Measurements from ENCODE around the gene ABCC12.

ABCC12 gene

DNA sequence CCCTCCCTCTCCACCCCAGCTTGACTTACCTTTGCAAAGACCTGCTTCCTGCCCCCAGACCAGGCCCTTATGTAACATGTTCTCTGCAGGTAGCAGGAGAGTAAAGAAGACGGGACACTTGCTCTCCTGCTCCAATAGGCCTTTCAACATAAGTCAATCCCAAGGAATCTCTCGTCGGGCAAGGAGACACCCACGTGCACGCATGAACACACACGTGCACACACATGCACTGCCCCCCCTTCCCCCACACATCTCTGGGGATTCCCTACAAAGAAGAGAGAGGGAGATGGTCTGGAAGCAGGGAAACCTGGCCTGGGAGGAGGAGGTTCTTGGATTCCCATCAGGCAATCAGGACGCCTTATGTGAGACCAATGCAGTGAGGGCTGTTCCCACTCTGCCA, 41.4 kb downstream of the ABCC12 start:
- no peak for TF ChIP-seq FOXA1 (IDR thresholded peaks at IDR 0.05)
- TF ChIP-seq ARNT (IDR thresholded peaks at IDR 0.05), result no peak
- no peak for TF ChIP-seq LEF1 (IDR thresholded peaks at IDR 0.05; ENCODE audit: borderline replicate concordance)
- TF ChIP-seq NFRKB (IDR thresholded peaks at IDR 0.05), result no peak
- TF ChIP-seq SUZ12 (IDR thresholded peaks at IDR 0.05), result no peak
- no peak for TF ChIP-seq FOXM1 (IDR thresholded peaks at IDR 0.05; ENCODE audit: borderline replicate concordance)
- no peak for TF ChIP-seq BHLHE40 (IDR thresholded peaks at IDR 0.05; ENCODE audit: borderline replicate concordance)
- TF ChIP-seq, protein P1, sequence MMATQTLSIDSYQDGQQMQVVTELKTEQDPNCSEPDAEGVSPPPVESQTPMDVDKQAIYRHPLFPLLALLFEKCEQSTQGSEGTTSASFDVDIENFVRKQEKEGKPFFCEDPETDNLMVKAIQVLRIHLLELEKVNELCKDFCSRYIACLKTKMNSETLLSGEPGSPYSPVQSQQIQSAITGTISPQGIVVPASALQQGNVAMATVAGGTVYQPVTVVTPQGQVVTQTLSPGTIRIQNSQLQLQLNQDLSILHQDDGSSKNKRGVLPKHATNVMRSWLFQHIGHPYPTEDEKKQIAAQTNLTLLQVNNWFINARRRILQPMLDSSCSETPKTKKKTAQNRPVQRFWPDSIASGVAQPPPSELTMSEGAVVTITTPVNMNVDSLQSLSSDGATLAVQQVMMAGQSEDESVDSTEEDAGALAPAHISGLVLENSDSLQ (IDR thresholded peaks at IDR 0.05), result no peak
- ChIA-PET POLR2A (no interaction called here), CTCF (no interaction called here)
- no peak for DNase-seq (ENCODE audit: extremely low spot score)

DNA sequence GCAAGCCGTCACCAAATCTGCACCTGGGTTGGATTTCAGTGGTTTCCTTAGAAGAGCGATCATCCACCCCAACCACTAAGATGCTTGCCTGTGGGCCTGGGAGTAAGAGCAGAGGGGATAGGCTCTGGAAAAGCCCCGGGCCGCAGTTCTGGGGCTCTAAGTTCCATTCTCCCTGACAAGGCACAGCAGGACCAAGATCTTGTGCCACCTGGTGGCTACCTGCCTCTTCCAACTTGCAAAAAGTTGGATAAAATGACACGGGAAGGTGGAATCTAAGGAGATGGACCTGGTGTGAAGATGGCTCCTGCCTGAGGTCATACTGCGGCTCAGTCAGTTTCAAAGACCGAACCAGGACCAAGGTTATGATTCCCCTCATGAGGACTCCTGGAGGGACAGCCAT, 42.3 kb downstream of the ABCC12 start:
- TF ChIP-seq SP1 (IDR thresholded peaks at IDR 0.05) (no peak), ARNT (IDR thresholded peaks at IDR 0.05) (no peak), BHLHE40 (IDR thresholded peaks at IDR 0.05; ENCODE audit: borderline replicate concordance) (no peak), NFRKB (IDR thresholded peaks at IDR 0.05) (no peak), TARDBP (IDR thresholded peaks at IDR 0.05) (no peak), ZNF384 (IDR thresholded peaks at IDR 0.05) (no peak), FOXK2 (IDR thresholded peaks at IDR 0.05) (no peak), HDGF (IDR thresholded peaks at IDR 0.05; ENCODE audit: borderline replicate concordance) (no peak), FOXM1 (IDR thresholded peaks at IDR 0.05; ENCODE audit: borderline replicate concordance) (no peak)
- TF ChIP-seq, protein P1 (IDR thresholded peaks at IDR 0.05), result no peak
- no peak for DNase-seq (ENCODE audit: extremely low spot score)
- POLR2A ChIA-PET, result no interaction called here
- CTCF ChIA-PET, result interaction anchor here (1.1 to 1.2 kb wide), 2 partner anchors 16 to 1075 kb away, joined by 4 to 5 read pairs; no protein-coding TSS in a partner anchor

DNA sequence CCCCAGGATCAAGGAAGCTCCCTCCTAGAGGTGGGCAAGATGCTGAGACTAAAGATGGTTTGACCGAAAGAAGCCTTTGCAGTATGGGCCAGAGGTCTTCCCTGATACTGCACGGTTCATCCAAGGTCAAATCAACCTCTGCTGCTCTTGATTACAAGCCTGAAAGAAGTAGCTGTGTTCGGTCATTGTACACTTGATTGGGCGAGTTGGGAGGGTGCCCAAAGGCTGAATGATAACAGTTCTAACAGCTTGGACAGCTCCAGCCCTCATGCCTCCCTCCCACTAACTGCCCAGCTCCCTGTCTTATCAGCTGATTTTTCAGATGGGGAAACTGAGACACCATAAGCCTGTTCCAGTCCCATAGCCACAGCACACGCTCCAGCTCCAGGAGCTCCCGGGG, 42.8 kb downstream of the ABCC12 start:
- ChIA-PET POLR2A (no interaction called here), CTCF (interaction anchor here (0.6 to 1.2 kb wide), 3 partner anchors 15 to 1267 kb away, joined by 4 to 5 read pairs (median 4); no protein-coding TSS in a partner anchor)
- TF ChIP-seq CTBP1 (IDR thresholded peaks at IDR 0.05; ENCODE audit: borderline replicate concordance) (no peak), HDGF (IDR thresholded peaks at IDR 0.05; ENCODE audit: borderline replicate concordance) (no peak), SUZ12 (IDR thresholded peaks at IDR 0.05) (no peak), FOXK2 (IDR thresholded peaks at IDR 0.05) (no peak), FOXM1 (IDR thresholded peaks at IDR 0.05; ENCODE audit: borderline replicate concordance) (no peak), ARNT (IDR thresholded peaks at IDR 0.05) (no peak), SP1 (IDR thresholded peaks at IDR 0.05) (no peak), NFRKB (IDR thresholded peaks at IDR 0.05) (no peak), L3MBTL2 (conservative IDR thresholded peaks at IDR 0.05) (no peak), LEF1 (IDR thresholded peaks at IDR 0.05; ENCODE audit: borderline replicate concordance) (no peak), FOXA1 (IDR thresholded peaks at IDR 0.05) (no peak), BHLHE40 (IDR thresholded peaks at IDR 0.05; ENCODE audit: borderline replicate concordance) (no peak), ZNF384 (IDR thresholded peaks at IDR 0.05) (no peak), ELF4 (IDR thresholded peaks at IDR 0.05) (no peak), TARDBP (IDR thresholded peaks at IDR 0.05) (no peak)
- TF ChIP-seq, protein P1 (IDR thresholded peaks at IDR 0.05), result no peak
- no peak for DNase-seq (ENCODE audit: extremely low spot score)

DNA sequence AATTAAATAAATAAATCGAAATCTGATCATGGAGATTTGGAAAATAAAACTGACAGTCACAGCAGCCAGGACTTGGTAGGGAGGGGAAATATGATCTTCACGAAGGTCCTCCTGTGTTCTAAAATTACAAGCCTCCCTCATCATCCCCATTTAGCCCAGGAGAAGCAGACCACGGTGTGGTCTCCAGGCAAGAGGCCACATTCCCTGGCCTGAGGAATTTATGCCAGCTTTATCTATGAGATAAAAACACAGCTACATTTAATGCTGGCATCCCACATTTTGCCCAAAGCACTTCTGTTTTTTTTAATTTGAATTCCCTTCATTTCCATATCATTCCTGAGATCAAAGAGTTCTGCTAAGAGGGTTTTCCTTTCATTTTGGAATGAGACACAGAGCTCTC, 43.2 kb downstream of the ABCC12 start:
- POLR2A ChIA-PET, result no interaction called here
- CTCF ChIA-PET, result interaction anchor here (0.6 to 1.2 kb wide), 4 partner anchors 15 to 1313 kb away, joined by 3 to 5 read pairs (median 4); no protein-coding TSS in a partner anchor
- no peak for DNase-seq (ENCODE audit: extremely low spot score)
- TF ChIP-seq FOXK2 (IDR thresholded peaks at IDR 0.05), result no peak
- no peak for TF ChIP-seq ZNF384 (IDR thresholded peaks at IDR 0.05)
- no peak for TF ChIP-seq ELF4 (IDR thresholded peaks at IDR 0.05)
- no peak for TF ChIP-seq SP1 (IDR thresholded peaks at IDR 0.05)
- TF ChIP-seq SUZ12 (IDR thresholded peaks at IDR 0.05), result no peak
- TF ChIP-seq, protein P1 (IDR thresholded peaks at IDR 0.05), result no peak
- TF ChIP-seq ARNT (IDR thresholded peaks at IDR 0.05), result no peak
- no peak for TF ChIP-seq FOXA1 (IDR thresholded peaks at IDR 0.05)
- no peak for TF ChIP-seq LEF1 (IDR thresholded peaks at IDR 0.05; ENCODE audit: borderline replicate concordance)
- TF ChIP-seq L3MBTL2 (conservative IDR thresholded peaks at IDR 0.05), result no peak
- no peak for TF ChIP-seq FOXM1 (IDR thresholded peaks at IDR 0.05; ENCODE audit: borderline replicate concordance)
- no peak for TF ChIP-seq BHLHE40 (IDR thresholded peaks at IDR 0.05; ENCODE audit: borderline replicate concordance)
- no peak for TF ChIP-seq NFRKB (IDR thresholded peaks at IDR 0.05)
- TF ChIP-seq CTBP1 (IDR thresholded peaks at IDR 0.05; ENCODE audit: borderline replicate concordance), result no peak

DNA sequence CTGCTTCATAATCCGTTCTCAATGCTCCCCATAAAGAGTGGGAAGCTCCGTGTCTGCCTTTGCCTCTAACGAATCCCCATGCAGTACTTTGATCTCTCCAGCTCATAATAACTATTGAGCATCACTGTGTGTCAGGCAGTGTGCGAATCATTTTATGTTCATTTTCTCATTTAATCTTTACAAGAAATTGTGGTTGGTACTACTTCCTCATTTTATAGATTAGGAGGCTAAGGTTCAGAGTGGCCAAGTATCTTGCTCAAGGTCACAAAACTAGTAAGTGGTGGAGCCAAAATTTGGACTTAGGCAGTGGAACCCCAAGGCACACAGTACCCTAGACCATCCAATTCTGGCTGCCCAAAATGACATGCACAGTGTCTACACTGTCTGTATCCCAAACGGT, 44.8 kb downstream of the ABCC12 start:
- CTCF ChIA-PET, result no interaction called here
- TF ChIP-seq, protein P1 (IDR thresholded peaks at IDR 0.05), result no peak
- TF ChIP-seq TARDBP (IDR thresholded peaks at IDR 0.05), result no peak
- no peak for TF ChIP-seq FOXM1 (IDR thresholded peaks at IDR 0.05; ENCODE audit: borderline replicate concordance)
- no peak for TF ChIP-seq NFRKB (IDR thresholded peaks at IDR 0.05)
- TF ChIP-seq L3MBTL2 (conservative IDR thresholded peaks at IDR 0.05), result no peak
- no peak for TF ChIP-seq LEF1 (IDR thresholded peaks at IDR 0.05; ENCODE audit: borderline replicate concordance)
- no peak for TF ChIP-seq ZNF384 (IDR thresholded peaks at IDR 0.05)
- no peak for TF ChIP-seq SP1 (IDR thresholded peaks at IDR 0.05)
- POLR2A ChIA-PET, result no interaction called here
- no peak for DNase-seq (ENCODE audit: extremely low spot score)
